Sigmoid colon (tissue), 7 donors: ENCODE measurements around the gene NEK4. TPM values are rescaled to one million over a fixed set of nuclear protein-coding genes. Genes with fewer than 3 reads are reported as not detected.

ENCODE experiments used
- DNase-seq: peaks from one replicate; pipeline ENCODE4 v3.0.0-alpha.2; 2019
- H3K27ac ChIP-seq, 4 donors: fragments of 200-600 bp; sonication (generic); one replicate each; pipeline ENCODE4 v1.5.1; 2016 to 2019; ENCODE audit warnings: mild to moderate bottlenecking in 1 of 4
- H3K27me3 ChIP-seq, 3 donors: fragments of 200-600 bp; sonication (generic); one replicate each; pipeline ENCODE4 v1.5.1; 2019; ENCODE audit warnings: mild to moderate bottlenecking in 1 of 3
- H3K36me3 ChIP-seq, 4 donors: fragments of 200-600 bp; sonication (generic); one replicate each; pipeline ENCODE4 v1.5.1; 2016 to 2019
- H3K4me1 ChIP-seq, 4 donors: fragments of 200-600 bp; sonication (generic); one replicate each; pipeline ENCODE4 v1.5.1; 2017 to 2019
- H3K4me3 ChIP-seq, 4 donors: fragments of 200-600 bp; sonication (generic); one replicate each; pipeline ENCODE4 v1.5.1; 2017 to 2019; ENCODE audit warnings: mild to moderate bottlenecking in 2 of 4, moderate library complexity in 1 of 4
- H3K9me3 ChIP-seq, 4 donors: fragments of 200-600 bp in 3 of 4; sonication (generic) in 3 of 4; one replicate each; pipeline versions ENCODE4 v1.5.1 to v1.6.1; 2013 to 2019
- CTCF ChIP-seq, 4 experiments: fragments of 450-650 bp in 3 of 4; fragments of 200-600 bp in 1 of 4; IDR thresholded peaks; one replicate each; pipeline ENCODE4 v1.5.1; 2016 to 2019; ENCODE audit warnings: antibody characterized with exemption in 4 of 4, mild to moderate bottlenecking in 3 of 4, moderate library complexity in 2 of 4
- EP300 ChIP-seq, 4 donors: sonication (generic); formaldehyde crosslinking; IDR thresholded peaks; one replicate each; pipeline ENCODE4 v1.6.1; 2017; ENCODE audit warnings: antibody characterized with exemption in 4 of 4
- POLR2A ChIP-seq, 2 donors: fragments of 450-650 bp; IDR thresholded peaks; one replicate each; pipeline ENCODE4 v1.6.1; 2016; ENCODE audit warnings: antibody characterized with exemption in 2 of 2, mild to moderate bottlenecking in 2 of 2, moderate library complexity in 2 of 2
- POLR2AphosphoS5 ChIP-seq, 4 donors: sonication (generic); formaldehyde crosslinking; IDR thresholded peaks; one replicate each; pipeline ENCODE4 v1.6.1; 2017; ENCODE audit warnings: antibody characterized with exemption in 4 of 4
- WGBS, 2 donors: extraction: QIAGEN DNeasy Blood & Tissue Kit; methylation state at CpG; one replicate each; pipeline ENCODE4 v1.1.7; 2013; 5-methylcytosine and 5-hydroxymethylcytosine counted together
- intact Hi-C: fragments of 100-400 bp; cut with DNase I; formaldehyde crosslinking; loops from one replicate; pipeline ENCODE4 v1.15.1; 2023
- polyA plus RNA-seq, 3 donors: library from polyadenylated mRNA; stranded (reverse); fragments of 200-250 nt; gene quantifications; one replicate each; pipeline ENCODE4 v1.2.3, GENCODE V29; 2013
- total RNA-seq, 4 donors: library from RNA; depleted of rRNA; stranded (reverse); fragments of >200 nt; gene quantifications; one replicate each; pipeline ENCODE4 v1.1.0, GENCODE V29; 2016
- donor health status: healthy with polysubstance abuse.
- donor health status: Bipolar disorder and iron deficiency.
- donor health status: healthy.

The NEK4 gene
- total and polyA plus RNA-seq, 7 donors = 7.4 to 19.4 (median 17.1) TPM

GRCh38 chr3:52816654-52817053 lies 45.9 kb upstream of the NEK4 start:
- H3K27ac ChIP-seq = no peak overlapping the region
- H3K9me3 ChIP-seq = no peaks in the 10 kb centered on the region
- H3K27me3 ChIP-seq = no peaks in the 10 kb centered on the region
- no peak for DNase-seq
- no peaks in the 10 kb centered on the region for H3K4me1 ChIP-seq
- intact Hi-C loops = no loop called here
- TF ChIP-seq CTCF (IDR thresholded peaks at IDR 0.05) (no peak), POLR2AphosphoS5 (IDR thresholded peaks at IDR 0.05) (no peak), EP300 (IDR thresholded peaks at IDR 0.05) (no peak), POLR2A (IDR thresholded peaks at IDR 0.05) (no peak)
- WGBS, 2 donors = 93 to 94% methylated on average over 10 of the region's 10 CpGs
- H3K36me3 ChIP-seq = no peaks in the 10 kb centered on the region
- H3K4me3 ChIP-seq = no peak overlapping the region

DNA sequence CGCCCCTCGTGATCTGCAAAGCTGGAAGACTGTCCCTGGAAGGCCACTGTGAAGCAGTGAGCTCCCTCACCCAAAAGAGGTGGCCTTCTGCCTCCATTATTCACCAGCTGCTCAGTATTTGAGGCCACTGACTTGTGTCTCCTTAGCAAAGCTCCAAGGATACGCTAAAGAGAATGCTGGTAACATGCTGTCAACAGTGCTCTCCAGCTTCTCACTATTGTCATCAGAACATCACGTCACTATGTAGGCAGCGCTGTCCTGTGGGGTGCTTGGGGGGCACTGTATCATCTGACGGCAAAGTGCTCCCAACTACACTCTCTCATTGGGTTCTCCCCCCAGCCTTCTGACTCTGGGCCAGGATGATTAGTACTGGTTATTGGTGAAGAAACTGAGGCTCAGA lies 45.5 kb upstream of the NEK4 start:
- 91 to 95% methylated on average over 6 of the region's 6 CpGs for WGBS, 2 donors
- no peak for DNase-seq
- no peak overlapping the region for H3K27ac ChIP-seq
- no peaks in the 10 kb centered on the region for H3K9me3 ChIP-seq
- TF ChIP-seq EP300 (IDR thresholded peaks at IDR 0.05) = no peak
- no peak for TF ChIP-seq POLR2AphosphoS5 (IDR thresholded peaks at IDR 0.05)
- TF ChIP-seq CTCF (IDR thresholded peaks at IDR 0.05) = no peak
- TF ChIP-seq POLR2A (IDR thresholded peaks at IDR 0.05) = no peak
- no peaks in the 10 kb centered on the region for H3K4me1 ChIP-seq
- no peaks in the 10 kb centered on the region for H3K27me3 ChIP-seq
- intact Hi-C loops = no loop called here
- no peak overlapping the region for H3K4me3 ChIP-seq
- no peaks in the 10 kb centered on the region for H3K36me3 ChIP-seq

DNA sequence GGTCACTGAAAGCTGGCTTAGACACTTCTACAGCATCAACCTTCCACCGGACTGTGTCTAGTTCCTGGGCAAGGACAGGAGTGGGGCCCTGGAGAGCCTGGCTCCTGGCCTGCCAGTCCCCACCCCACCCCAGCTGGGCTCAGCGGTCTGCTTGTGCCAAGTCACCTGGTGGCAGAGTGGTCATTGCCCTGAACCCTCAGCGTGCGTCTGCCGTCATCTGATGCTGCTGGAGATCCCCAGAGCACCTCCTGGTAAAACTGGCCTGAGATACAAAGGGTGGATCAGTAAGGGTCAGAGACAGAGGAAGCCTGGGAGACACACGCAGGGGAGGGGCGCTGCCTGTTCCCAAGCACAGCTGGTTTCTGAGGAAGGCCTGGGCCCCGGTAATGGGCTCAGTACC lies 43.1 kb upstream of the NEK4 start:
- Histone ChIP-seq H3K27ac (no peak overlapping the region), H3K4me3 (no peak overlapping the region), H3K4me1 (no peaks in the 10 kb centered on the region), H3K36me3 (no peaks in the 10 kb centered on the region), H3K27me3 (no peaks in the 10 kb centered on the region), H3K9me3 (no peaks in the 10 kb centered on the region)
- no peak for TF ChIP-seq POLR2AphosphoS5 (IDR thresholded peaks at IDR 0.05)
- intact Hi-C loops = no loop called here
- 92% methylated on average over 8 of the region's 8 CpGs for WGBS, 2 donors
- no peak for DNase-seq

- Histone ChIP-seq H3K9me3 (no peaks in the 10 kb centered on the region), H3K27me3 (no peaks in the 10 kb centered on the region), H3K4me3 (no peak overlapping the region), H3K36me3 (no peaks in the 10 kb centered on the region), H3K4me1 (no peaks in the 10 kb centered on the region), H3K27ac (no peak overlapping the region)
- intact Hi-C loops = no loop called here
- DNase-seq = no peak
- TF ChIP-seq POLR2AphosphoS5 (IDR thresholded peaks at IDR 0.05) (no peak), POLR2A (IDR thresholded peaks at IDR 0.05) (no peak), CTCF (IDR thresholded peaks at IDR 0.05) (no peak), EP300 (IDR thresholded peaks at IDR 0.05) (no peak)
- WGBS, 2 donors = 54 to 82% methylated on average over 7 of the region's 7 CpGs
Measured at GRCh38 chr3:52811452-52812011, 40.8 kb upstream of the NEK4 start.

GRCh38 chr3:52810923-52811322 lies 40.2 kb upstream of the NEK4 start:
- 94% methylated on average over 11 of the region's 11 CpGs for WGBS, 2 donors
- intact Hi-C loops = no loop called here
- H3K27ac ChIP-seq = no peak overlapping the region
- H3K27me3 ChIP-seq = no peaks in the 10 kb centered on the region
- no peaks in the 10 kb centered on the region for H3K36me3 ChIP-seq
- H3K4me3 ChIP-seq = no peak overlapping the region
- H3K4me1 ChIP-seq = no peaks in the 10 kb centered on the region
- TF ChIP-seq EP300 (IDR thresholded peaks at IDR 0.05) = no peak
- no peak for TF ChIP-seq POLR2A (IDR thresholded peaks at IDR 0.05)
- TF ChIP-seq CTCF (IDR thresholded peaks at IDR 0.05) = no peak
- TF ChIP-seq POLR2AphosphoS5 (IDR thresholded peaks at IDR 0.05) = no peak
- DNase-seq = no peak
- no peaks in the 10 kb centered on the region for H3K9me3 ChIP-seq
